ENCODE data around the gene MFSD12. TPM values are rescaled to one million over a fixed set of nuclear protein-coding genes. Genes with fewer than 3 reads are reported as not detected.
"Not testable (repeated sequence)": the region's sequence is repeated elsewhere in the genome, so short reads cannot be mapped to it uniquely, and the experiment has no call there.

The MFSD12 gene
- total RNA-seq, 1 donor from 2014 or later: 136 TPM

- Mint-ChIP-seq H3K27ac (no peak overlapping the region), H3K4me3 (no peak overlapping the region), H3K9me3 (no peaks in the 10 kb centered on the region), H3K27me3 (ENCODE audit: insufficient read depth) (no peaks in the 10 kb centered on the region), H3K4me1 (ENCODE audit: low read depth) (no peaks in the 10 kb centered on the region), H3K36me3 (ENCODE audit: low read depth) (no peaks in the 10 kb centered on the region)
- DNase-seq (ENCODE audit: low spot score): no peak
- intact Hi-C loops (cut with micrococcal nuclease): no loop called here
These were observed 34.7 kb upstream of the MFSD12 start for GRCh38 chr19:3591876-3592613.

DNA sequence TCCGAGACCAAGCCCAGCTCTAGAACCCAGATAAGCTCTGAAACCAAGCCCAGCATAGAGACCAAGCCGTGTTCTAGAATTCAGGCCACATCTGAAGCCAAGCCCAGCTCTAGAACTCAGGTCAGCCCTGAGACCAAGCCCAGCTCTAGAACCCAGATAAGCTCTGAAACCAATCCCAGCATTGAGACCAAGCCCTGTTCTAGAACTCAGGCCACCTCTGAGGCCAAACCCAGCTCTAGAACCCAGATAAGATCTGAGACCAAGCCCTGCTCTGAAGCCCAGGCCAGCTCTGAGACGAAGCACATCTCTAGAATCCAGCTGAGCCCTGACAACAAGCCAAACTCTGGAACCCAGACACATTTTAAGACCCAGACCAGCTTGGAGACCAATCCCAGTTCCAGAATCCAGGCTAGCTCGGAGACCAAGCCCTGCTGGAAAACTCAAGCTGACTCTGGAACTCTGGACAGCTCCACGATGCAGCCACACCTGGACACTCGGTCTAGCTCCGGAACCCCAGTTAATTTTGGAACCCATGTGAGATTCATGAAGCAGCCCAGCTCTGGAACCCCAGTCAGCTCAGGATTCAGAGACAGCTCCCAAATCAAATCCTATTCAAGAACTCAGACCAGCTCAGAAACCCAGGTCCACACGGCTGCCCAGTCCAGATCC, 33.7 kb upstream of the MFSD12 start:
- Mint-ChIP-seq H3K27ac (no peak overlapping the region), H3K36me3 (ENCODE audit: low read depth) (no peaks in the 10 kb centered on the region), H3K27me3 (ENCODE audit: insufficient read depth) (no peaks in the 10 kb centered on the region), H3K4me3 (no peak overlapping the region), H3K9me3 (no peaks in the 10 kb centered on the region), H3K4me1 (ENCODE audit: low read depth) (no peaks in the 10 kb centered on the region)
- no peak for DNase-seq (ENCODE audit: low spot score)
- intact Hi-C loops (cut with micrococcal nuclease): no loop called here

GRCh38 chr19:3589949-3590348, 32.6 kb upstream of the MFSD12 start:
- H3K9me3 Mint-ChIP-seq: no peaks in the 10 kb centered on the region
- no peaks in the 10 kb centered on the region for H3K36me3 Mint-ChIP-seq (ENCODE audit: low read depth)
- H3K27me3 Mint-ChIP-seq (ENCODE audit: insufficient read depth): no peaks in the 10 kb centered on the region
- no peak overlapping the region for H3K4me3 Mint-ChIP-seq
- intact Hi-C loops (cut with micrococcal nuclease): no loop called here
- no peak overlapping the region for H3K27ac Mint-ChIP-seq
- DNase-seq (ENCODE audit: low spot score): no peak
- H3K4me1 Mint-ChIP-seq (ENCODE audit: low read depth): no peaks in the 10 kb centered on the region

GRCh38 chr19:3589439-3589838, 32.1 kb upstream of the MFSD12 start:
- Mint-ChIP-seq H3K4me1 (ENCODE audit: low read depth) (no peaks in the 10 kb centered on the region), H3K27me3 (ENCODE audit: insufficient read depth) (no peaks in the 10 kb centered on the region), H3K9me3 (no peaks in the 10 kb centered on the region), H3K36me3 (ENCODE audit: low read depth) (no peaks in the 10 kb centered on the region), H3K4me3 (no peak overlapping the region), H3K27ac (no peak overlapping the region)
- no peak for DNase-seq (ENCODE audit: low spot score)
- intact Hi-C loops (cut with micrococcal nuclease): no loop called here

DNA sequence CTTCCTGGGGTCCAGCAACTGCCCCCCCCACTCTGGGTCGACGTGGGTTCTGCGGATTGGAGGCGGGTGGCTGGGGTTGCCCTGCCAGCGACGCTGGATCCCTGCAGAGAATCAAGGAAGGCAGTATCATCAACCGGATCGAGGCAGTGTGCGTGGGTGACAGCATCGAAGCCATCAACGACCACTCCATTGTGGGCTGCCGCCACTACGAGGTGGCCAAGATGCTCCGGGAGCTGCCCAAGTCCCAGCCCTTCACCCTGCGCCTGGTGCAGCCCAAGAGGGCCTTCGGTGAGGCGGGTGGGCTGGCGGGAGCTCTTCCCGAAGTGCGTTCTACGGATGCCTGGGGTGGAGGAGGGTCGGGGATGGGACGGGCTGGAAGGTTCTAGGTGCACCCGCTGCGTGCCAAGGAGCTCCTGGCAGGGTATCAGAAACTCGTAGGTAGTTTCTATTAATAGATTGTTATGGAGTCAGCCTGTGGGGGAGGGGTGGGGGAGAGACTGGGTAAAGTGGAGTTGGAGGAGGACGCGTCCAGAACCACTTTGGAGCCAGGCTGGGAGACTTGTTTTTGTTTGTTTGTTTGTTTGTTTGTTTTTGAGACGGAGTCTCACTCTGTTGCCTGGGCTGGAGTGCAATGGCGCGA, 29.4 kb upstream of the MFSD12 start:
- H3K27me3 Mint-ChIP-seq (ENCODE audit: insufficient read depth): peaks cover 6% of the 10 kb centered on the region

GRCh38 chr19:3586127-3586626, 28.8 kb upstream of the MFSD12 start:
- peaks cover 6% of the 10 kb centered on the region for H3K27me3 Mint-ChIP-seq (ENCODE audit: insufficient read depth)
- intact Hi-C loops (cut with micrococcal nuclease): no loop called here
- no peaks in the 10 kb centered on the region for H3K36me3 Mint-ChIP-seq (ENCODE audit: low read depth)
- no peak for DNase-seq (ENCODE audit: low spot score)
- no peak overlapping the region for H3K4me3 Mint-ChIP-seq
- no peaks in the 10 kb centered on the region for H3K4me1 Mint-ChIP-seq (ENCODE audit: low read depth)
- H3K27ac Mint-ChIP-seq: no peak overlapping the region
- H3K9me3 Mint-ChIP-seq: no peaks in the 10 kb centered on the region

More for the DNA sequence above, 29.4 kb upstream of the MFSD12 start:
- Mint-ChIP-seq H3K27ac (no peak overlapping the region), H3K36me3 (ENCODE audit: low read depth) (no peaks in the 10 kb centered on the region), H3K4me1 (ENCODE audit: low read depth) (no peaks in the 10 kb centered on the region), H3K9me3 (no peaks in the 10 kb centered on the region), H3K4me3 (no peak overlapping the region)
- intact Hi-C loops (cut with micrococcal nuclease): no loop called here
- DNase-seq (ENCODE audit: low spot score): no peak

DNA sequence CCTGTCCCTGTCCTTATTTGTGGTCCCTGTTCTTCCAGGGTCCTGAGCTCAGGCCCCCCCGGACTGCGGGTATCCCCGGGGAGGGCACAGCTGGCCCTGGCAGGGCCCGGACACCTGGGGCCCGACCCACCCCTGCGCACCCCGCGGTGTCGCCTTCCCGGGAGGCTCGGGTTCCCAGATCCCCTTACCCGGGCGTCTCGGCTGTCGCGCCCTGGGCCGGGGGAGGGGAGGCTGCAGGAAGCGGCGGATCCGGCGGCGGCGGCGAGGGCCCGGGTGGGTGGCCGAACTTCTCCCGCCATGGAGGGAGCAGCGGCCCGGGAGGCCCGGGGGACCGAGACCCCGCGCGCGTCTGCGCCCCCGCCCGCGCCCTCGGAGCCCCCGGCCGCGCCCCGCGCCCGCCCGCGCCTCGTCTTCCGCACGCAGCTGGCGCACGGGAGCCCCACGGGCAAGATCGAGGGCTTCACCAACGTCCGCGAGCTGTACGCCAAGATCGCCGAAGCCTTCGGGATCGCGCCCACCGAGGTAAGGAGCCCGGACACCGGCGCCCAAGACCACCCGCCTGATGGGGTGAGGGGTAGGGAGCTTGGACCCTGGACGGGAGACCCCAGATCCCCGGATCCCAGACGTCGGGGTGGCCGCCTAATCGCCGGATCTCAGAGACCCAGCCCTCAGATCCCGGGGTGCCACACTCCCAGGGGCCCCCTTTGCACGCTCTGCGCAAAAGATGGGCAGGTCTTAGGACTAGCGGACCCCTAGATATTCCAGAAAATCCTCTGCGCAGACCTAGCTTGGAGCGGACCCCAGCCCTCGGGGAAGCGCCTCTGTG, 28.1 kb upstream of the MFSD12 start, which contains the start of gene GIPC3:
GIPC3 (plus strand) TSS at position 178 of the 826 bp plus-strand sequence; CDS start at position 298, 120 bp downstream.
- Mint-ChIP-seq H3K4me3 (no peak within 1 kb of the TSS), H3K36me3 (ENCODE audit: low read depth) (no peaks in the 10 kb centered on the region), H3K27me3 (ENCODE audit: insufficient read depth) (peaks cover 6% of the 10 kb centered on the region)

GRCh38 chr19:3584036-3584802, 26.8 kb upstream of the MFSD12 start:
- H3K9me3 Mint-ChIP-seq; H3K27me3 Mint-ChIP-seq (ENCODE audit: insufficient read depth); DNase-seq (ENCODE audit: low spot score); H3K4me1 Mint-ChIP-seq (ENCODE audit: low read depth); intact Hi-C loops (cut with micrococcal nuclease); H3K27ac Mint-ChIP-seq; H3K4me3 Mint-ChIP-seq; H3K36me3 Mint-ChIP-seq (ENCODE audit: low read depth): not testable (repeated sequence)

More for the DNA sequence above, 28.1 kb upstream of the MFSD12 start, which contains the start of gene GIPC3:
- intact Hi-C loops (cut with micrococcal nuclease): no loop called here
- no peaks in the 10 kb centered on the region for H3K4me1 Mint-ChIP-seq (ENCODE audit: low read depth)
- no peaks in the 10 kb centered on the region for H3K9me3 Mint-ChIP-seq
- DNase-seq (ENCODE audit: low spot score): no peak
- no peak within 1 kb of the TSS for H3K27ac Mint-ChIP-seq

- H3K4me1 Mint-ChIP-seq (ENCODE audit: low read depth); H3K4me3 Mint-ChIP-seq; intact Hi-C loops (cut with micrococcal nuclease); H3K36me3 Mint-ChIP-seq (ENCODE audit: low read depth); H3K9me3 Mint-ChIP-seq; H3K27me3 Mint-ChIP-seq (ENCODE audit: insufficient read depth); DNase-seq (ENCODE audit: low spot score); H3K27ac Mint-ChIP-seq: not testable (repeated sequence)
These were observed 24.4 kb upstream of the MFSD12 start for GRCh38 chr19:3581792-3582191.

DNA sequence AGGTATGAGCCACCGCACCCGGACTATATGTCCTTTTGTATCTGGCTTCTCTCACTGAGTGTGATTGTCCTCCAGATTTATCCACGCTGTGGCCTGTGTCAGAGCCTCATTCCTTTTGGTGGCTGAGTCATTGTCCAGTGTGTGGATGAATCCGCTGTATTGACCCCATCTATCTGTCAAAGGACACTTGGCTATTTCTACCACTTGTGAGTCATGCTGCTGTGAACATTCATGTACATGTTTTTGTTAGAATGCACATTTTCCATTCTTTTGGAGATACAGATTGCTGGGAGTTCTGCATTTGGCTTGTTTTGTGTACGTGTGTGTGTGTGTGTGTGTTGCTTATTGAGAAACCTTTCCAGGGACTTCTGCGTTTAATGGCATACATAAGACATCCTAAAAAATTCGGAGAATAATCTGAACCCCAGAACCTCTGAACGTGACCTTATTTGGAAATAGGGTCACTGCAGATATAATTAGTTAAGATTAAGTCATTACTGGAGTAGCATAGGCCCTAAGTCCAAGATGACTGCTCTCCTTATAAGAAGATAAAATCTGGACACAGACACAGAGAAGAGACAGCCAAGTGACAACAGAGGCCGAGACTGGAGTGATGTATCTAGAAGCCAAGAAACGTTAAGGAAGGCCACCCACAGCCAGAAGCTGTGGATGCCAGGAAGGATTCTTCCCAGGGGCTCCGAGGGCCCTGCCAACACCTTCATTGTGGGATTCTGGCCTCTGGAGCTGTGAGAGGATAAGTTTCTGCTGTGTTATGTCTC, 23.0 kb upstream of the MFSD12 start:
- no peak for DNase-seq (ENCODE audit: low spot score)
- H3K4me1 Mint-ChIP-seq (ENCODE audit: low read depth): no peaks in the 10 kb centered on the region
- H3K9me3 Mint-ChIP-seq: no peaks in the 10 kb centered on the region
- no peak overlapping the region for H3K27ac Mint-ChIP-seq
- intact Hi-C loops (cut with micrococcal nuclease): no loop called here
- H3K36me3 Mint-ChIP-seq (ENCODE audit: low read depth): peaks cover 1% of the 10 kb centered on the region
- no peak overlapping the region for H3K4me3 Mint-ChIP-seq
- peaks cover 6% of the 10 kb centered on the region for H3K27me3 Mint-ChIP-seq (ENCODE audit: insufficient read depth)

DNA sequence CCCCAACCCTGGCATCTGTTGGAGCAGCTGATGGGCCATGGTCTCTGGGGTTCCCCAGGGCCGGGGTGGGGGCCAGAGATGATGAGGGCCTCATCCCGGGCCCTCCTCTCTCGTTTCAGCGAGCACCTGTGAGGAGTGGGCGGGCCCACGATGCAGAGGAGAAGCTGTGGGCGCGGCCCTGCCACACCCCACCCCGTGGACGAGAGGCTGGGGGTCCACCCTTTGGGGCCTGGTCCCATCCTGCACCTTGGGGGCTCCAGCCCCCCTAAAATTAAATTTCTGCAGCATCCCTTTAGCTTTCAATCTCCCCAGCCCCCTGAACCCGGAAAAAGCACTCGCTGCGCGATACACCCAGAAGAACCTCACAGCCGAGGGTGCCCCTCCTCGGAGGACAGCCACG, 21.0 kb upstream of the MFSD12 start:
- H3K4me1 Mint-ChIP-seq (ENCODE audit: low read depth): no peaks in the 10 kb centered on the region
- H3K4me3 Mint-ChIP-seq: no peak overlapping the region
- H3K36me3 Mint-ChIP-seq (ENCODE audit: low read depth): peaks cover 9% of the 10 kb centered on the region
- H3K27me3 Mint-ChIP-seq (ENCODE audit: insufficient read depth): peaks cover 2% of the 10 kb centered on the region
- no peaks in the 10 kb centered on the region for H3K9me3 Mint-ChIP-seq
- no peak overlapping the region for H3K27ac Mint-ChIP-seq
- intact Hi-C loops (cut with micrococcal nuclease): no loop called here
- DNase-seq (ENCODE audit: low spot score): no peak
